ENCODE results near the gene SNURF. TPM values are rescaled to one million over a fixed set of nuclear protein-coding genes. Genes with fewer than 3 reads are reported as not detected.
"Not testable (repeated sequence)": the region's sequence is repeated elsewhere in the genome, so short reads cannot be mapped to it uniquely, and the experiment has no call there.

Gene SNURF
- total and polyA plus RNA-seq, 8 donors, result 4.6 to 18.5 (median 11.5) TPM

DNA sequence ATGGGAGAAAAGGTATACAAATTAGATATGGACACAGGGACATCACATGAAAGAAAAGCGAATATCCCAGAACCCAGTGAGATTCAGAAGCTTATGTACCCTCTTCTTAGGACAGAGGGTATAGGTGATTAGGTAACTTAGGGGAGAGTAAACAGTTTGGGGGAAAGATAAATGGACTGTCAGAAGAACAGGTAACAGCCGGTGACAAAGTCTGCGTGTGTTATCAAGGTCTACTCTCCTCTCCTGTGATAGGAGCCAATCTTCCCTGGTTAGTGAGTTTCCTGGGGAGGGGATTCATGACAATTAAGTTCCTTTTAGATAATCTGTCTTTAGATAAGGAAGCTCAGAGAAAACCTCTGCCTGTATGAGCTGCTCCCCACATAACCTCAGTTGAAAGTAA lies 30.6 kb upstream of the SNURF start:
- WGBS, 2 donors, result 42 to 52% methylated on average over 3 of the region's 3 CpGs
- intact Hi-C loops (cut with DNase I), result no loop called here
- FAIRE-seq, result no peak

DNA sequence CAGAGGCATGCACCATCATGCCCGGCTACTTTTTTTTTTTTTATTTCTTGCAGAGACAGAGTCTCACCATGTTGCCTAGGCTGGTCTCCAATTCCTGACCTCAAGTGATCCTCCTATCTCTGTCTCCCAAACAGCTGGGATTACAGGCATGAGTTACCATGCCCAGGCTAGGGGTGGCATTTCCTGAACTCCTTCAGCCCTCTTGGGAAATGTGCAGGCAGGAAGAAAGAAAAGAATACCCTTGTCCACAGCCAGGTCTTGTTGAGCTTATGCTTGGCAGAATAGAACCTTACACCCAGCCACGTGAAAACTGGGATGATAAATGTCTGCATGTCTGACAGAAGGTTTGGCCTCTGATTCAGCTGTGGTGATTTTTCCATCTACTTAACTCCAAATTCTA lies 30.2 kb upstream of the SNURF start:
- 33 to 39% methylated on average over 2 of the region's 2 CpGs for WGBS, 2 donors
- Histone ChIP-seq H3K9me3 (no peaks in the 10 kb centered on the region), H3K27me3 (no peaks in the 10 kb centered on the region), H3K36me3 (no peaks in the 10 kb centered on the region), H3K4me1 (no peaks in the 10 kb centered on the region), H3K4me3 (no peak overlapping the region), H3K27ac (no peak overlapping the region)
- TF ChIP-seq, protein P1, sequence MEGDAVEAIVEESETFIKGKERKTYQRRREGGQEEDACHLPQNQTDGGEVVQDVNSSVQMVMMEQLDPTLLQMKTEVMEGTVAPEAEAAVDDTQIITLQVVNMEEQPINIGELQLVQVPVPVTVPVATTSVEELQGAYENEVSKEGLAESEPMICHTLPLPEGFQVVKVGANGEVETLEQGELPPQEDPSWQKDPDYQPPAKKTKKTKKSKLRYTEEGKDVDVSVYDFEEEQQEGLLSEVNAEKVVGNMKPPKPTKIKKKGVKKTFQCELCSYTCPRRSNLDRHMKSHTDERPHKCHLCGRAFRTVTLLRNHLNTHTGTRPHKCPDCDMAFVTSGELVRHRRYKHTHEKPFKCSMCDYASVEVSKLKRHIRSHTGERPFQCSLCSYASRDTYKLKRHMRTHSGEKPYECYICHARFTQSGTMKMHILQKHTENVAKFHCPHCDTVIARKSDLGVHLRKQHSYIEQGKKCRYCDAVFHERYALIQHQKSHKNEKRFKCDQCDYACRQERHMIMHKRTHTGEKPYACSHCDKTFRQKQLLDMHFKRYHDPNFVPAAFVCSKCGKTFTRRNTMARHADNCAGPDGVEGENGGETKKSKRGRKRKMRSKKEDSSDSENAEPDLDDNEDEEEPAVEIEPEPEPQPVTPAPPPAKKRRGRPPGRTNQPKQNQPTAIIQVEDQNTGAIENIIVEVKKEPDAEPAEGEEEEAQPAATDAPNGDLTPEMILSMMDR (IDR thresholded peaks at IDR 0.05), result no peak
- FAIRE-seq (no peak), ATAC-seq (no peak), DNase-seq (no peak)
- intact Hi-C loops (cut with DNase I), result no loop called here

More for the DNA sequence above, 30.6 kb upstream of the SNURF start:
- Histone ChIP-seq H3K27ac (no peak overlapping the region), H3K36me3 (no peaks in the 10 kb centered on the region), H3K4me1 (no peaks in the 10 kb centered on the region), H3K27me3 (no peaks in the 10 kb centered on the region), H3K9me3 (no peaks in the 10 kb centered on the region), H3K4me3 (no peak overlapping the region)
- TF ChIP-seq, protein P1 (IDR thresholded peaks at IDR 0.05), result no peak
- no peak for ATAC-seq
- DNase-seq, result no peak

DNA sequence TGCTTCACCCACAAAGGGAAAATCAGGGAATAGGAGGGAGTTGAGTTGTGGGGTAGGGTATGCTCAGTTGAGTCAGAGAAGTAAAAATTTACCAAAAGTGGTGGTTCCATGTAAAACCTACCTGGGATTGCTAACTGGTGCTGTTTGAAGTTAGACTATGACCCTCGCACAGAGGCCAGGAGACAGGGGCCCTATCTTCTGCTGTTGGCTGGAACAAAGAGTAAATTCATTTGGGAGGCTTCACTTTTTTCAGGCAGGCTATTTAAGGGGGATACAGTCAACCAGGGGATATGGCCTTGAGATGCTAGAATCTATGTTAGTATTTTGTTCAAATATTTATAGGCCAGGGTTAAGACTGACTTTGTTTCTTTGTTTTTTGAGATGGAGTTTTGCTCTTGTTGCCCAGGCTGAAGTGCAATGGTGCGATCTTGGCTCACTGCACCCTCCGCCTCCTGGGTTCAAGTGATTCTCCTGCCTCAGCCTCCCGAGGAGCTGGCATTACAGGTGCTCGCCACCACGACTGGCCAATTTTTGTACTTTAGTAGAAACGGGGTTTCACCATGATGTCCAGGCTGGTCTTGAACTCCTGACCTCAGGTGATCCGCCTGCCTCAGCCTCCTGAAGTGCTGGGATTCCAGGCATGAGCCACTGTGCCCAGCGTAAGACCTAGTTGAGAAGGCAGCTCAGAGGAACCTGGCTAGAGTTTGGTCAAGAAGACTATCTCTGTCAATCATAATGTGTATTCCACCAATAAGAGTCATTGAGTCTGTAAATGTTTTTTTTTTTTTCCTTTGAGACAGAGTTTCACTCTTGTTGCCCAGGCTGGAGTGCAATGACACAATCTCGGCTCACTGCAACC lies 22.7 kb upstream of the SNURF start:
- H3K27me3 ChIP-seq; H3K4me1 ChIP-seq; DNase-seq; H3K36me3 ChIP-seq; H3K9me3 ChIP-seq; ATAC-seq; intact Hi-C loops (cut with DNase I); H3K4me3 ChIP-seq; FAIRE-seq; H3K27ac ChIP-seq: not testable (repeated sequence)
- 69 to 80% methylated on average over 10 of the region's 10 CpGs for WGBS, 2 donors

DNA sequence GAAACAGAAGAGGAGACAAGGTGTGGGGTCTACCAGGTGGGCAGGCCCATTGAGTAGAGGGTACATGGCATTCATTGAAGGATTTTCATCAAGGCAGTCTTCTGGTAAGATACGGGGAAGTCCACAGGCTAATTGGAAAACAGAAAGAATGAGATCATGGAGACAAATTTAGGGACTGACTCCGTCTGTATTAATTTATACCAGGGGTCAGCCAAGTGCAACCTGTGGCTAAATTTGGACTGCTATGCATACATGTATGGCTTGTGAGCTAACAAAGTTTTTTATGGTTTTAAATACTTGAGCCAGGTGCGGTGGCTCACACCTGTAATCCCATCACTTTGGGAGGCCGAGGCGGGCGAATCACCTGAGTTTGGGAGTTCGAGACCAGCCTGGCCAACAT lies 21.1 kb upstream of the SNURF start:
- H3K27me3 ChIP-seq, result no peaks in the 10 kb centered on the region
- no peak overlapping the region for H3K27ac ChIP-seq
- H3K4me3 ChIP-seq, result no peak overlapping the region
- DNase-seq (no peak), FAIRE-seq (no peak), ATAC-seq (no peak)
- WGBS, 2 donors, result 77 to 92% methylated on average over 7 of the region's 7 CpGs
- TF ChIP-seq, protein P1 (IDR thresholded peaks at IDR 0.05), result no peak
- intact Hi-C loops (cut with DNase I), result no loop called here
- H3K4me1 ChIP-seq, result no peaks in the 10 kb centered on the region
- no peaks in the 10 kb centered on the region for H3K36me3 ChIP-seq
- no peaks in the 10 kb centered on the region for H3K9me3 ChIP-seq

DNA sequence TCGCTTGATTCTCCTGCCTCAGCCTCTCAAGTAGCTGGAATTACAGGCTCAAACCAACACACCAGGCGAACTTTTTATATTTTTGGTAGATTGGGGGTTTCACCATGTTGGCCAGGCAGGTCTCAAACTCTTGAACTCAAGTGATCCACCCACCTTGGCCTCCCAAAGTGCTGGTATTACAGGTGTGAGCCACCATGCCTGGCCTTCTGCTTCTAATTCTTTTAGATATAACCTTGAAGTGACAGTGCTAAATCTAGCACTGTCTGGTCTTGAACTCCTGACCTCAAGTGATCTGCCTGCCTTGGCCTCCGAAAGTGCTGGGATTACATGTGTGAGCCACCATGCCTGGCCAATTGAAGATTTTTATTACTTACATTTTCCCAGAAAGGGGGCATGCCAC lies 16.6 kb upstream of the SNURF start:
- H3K9me3 ChIP-seq; intact Hi-C loops (cut with DNase I); DNase-seq: not testable (repeated sequence)

DNA sequence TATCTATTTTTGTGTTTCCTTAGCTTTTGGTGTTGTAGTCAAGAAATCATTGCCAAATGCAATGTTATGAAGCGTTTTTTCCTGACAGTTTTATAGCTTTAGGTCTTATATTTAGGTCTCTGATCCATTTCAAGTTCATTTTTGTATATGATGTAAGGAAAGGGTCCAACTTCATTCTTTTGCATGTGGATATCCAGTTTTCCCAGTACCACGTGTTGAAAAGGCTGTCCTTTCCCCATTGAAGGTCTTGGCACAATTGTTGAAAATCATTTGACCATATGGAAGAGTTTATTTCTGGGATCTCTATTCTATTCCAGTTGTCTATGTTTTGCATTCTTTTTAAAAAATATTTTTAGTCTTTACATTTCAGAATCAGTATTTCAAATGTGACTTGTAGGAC lies 14.6 kb upstream of the SNURF start:
- TF ChIP-seq, protein P1 (IDR thresholded peaks at IDR 0.05), result no peak
- ATAC-seq (no peak), DNase-seq (no peak), FAIRE-seq (no peak)
- no peaks in the 10 kb centered on the region for H3K4me1 ChIP-seq
- WGBS, 2 donors, result 27 to 43% methylated on average over 2 of the region's 2 CpGs
- intact Hi-C loops (cut with DNase I), result no loop called here
- H3K36me3 ChIP-seq, result no peaks in the 10 kb centered on the region
- no peaks in the 10 kb centered on the region for H3K9me3 ChIP-seq
- no peaks in the 10 kb centered on the region for H3K27me3 ChIP-seq
- no peak overlapping the region for H3K4me3 ChIP-seq
- no peak overlapping the region for H3K27ac ChIP-seq

More for the DNA sequence above, 16.6 kb upstream of the SNURF start:
- not testable (repeated sequence) for ATAC-seq, H3K27me3 ChIP-seq, H3K27ac ChIP-seq, H3K4me3 ChIP-seq, FAIRE-seq, H3K4me1 ChIP-seq, H3K36me3 ChIP-seq
- 58 to 72% methylated on average over 3 of the region's 3 CpGs for WGBS, 2 donors

All from pancreas (tissue), 10 donors.